GM23248 (cell line): Measurements from ENCODE around the gene NXPH4.

Source experiments
- EZH2 ChIP-seq: fragments of 200-600 bp; sonication (generic); IDR thresholded peaks from 2 replicates; pipeline ENCODE4 v1.6.1; 2018; ENCODE audit warnings: antibody characterized with exemption, mild to moderate bottlenecking; ENCODE audit not compliant: insufficient read depth, poor library complexity, severe bottlenecking
- EZH2phosphoT487 ChIP-seq: fragments of 200-600 bp; sonication (generic); IDR thresholded peaks from 2 replicates; pipeline ENCODE4 v1.6.1; 2018; ENCODE audit warnings: antibody characterized with exemption, moderate library complexity, mild to moderate bottlenecking, low read depth; ENCODE audit not compliant: insufficient read depth

DNA sequence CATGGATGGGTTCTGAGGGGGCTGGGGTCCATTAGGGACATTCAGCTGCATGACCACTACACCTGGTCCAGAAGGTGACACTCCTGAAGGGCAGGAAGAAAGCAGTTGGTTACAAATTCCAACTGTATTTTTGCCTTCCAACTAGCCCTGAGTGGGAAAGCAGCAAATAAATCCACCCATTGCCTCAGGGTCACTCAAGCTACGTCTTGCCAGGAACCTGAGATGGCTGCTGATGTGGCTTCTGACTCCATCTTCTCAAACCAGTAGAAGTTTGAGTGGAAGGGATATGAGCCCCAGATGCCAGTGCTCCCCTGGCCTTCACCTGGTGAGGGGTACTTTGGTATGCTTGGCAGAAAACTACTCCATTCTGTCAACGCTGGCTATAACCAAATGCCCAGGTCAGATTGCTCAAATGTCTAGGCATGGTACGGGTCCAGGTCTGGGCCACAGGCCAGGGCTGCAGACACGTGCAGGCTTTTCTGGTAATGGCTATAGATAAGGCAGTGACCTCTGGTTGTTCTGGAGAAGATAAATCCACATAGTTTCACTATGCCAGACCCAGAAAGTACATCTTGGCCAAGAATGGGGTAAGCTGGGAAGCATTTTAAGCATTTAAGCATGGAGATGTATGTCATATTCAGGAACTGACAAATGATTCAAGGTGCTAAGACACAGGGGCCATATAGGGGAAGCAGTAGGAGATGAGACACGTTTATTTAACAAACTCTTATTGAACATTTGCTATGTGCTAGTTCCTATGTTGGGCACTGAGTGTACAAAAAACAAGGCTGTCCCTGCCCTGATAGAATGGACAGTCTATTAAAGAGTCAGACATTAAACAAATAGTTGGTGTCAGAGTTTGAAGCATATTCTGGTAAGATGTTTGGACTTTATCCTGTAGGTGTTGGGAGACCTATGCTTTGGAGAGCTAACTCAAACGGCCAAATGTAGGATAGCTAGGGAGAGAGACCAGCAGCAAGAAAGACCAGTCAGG is 42.7 kb downstream of the NXPH4 start:
- TF ChIP-seq EZH2 (no peak), EZH2phosphoT487 (no peak)
